Measurements from ENCODE around the gene BAMBI. TPM values are rescaled to one million over a fixed set of nuclear protein-coding genes. Genes with fewer than 3 reads are reported as not detected.

Gene BAMBI
- polyA plus RNA-seq, 4 donors, result 1.1 to 46.5 (median 1.3) TPM; not detected in 1

DNA sequence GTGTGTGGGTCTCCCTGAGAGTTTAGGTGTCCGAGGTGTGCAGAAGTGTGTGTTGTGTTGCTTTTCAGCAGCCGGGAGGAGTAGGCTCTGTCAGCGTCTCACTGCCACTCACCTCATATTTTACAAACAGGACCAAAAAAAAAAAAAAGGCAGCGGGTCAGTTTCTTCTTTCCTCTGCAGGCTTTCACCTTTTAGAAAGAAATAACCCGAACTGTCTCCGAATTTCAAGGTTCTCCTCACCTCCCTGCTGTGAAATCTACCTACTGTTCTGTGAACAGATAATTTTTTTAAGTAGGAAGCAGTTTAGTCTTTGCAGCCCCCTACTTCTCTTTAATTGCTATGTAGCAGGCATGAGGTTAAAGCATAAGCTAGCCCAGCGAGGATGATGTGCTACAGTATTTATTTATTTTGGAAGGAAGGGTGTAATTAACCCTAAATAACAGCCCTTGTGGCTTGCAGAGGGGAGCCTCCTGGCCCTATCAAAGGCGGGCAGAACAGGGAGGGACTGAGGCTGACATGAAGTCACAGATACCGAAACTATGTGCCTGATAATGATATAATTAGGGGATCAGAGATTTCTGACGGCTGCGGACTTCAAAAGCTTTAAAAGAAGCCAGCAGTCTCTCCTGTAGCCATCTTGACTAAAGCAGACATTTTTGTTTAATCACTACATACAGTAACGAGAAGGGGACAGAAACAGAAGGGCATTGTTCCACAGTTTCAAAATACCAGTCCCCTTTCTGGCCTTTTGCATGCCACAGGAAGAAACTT is 1.6 kb downstream of the BAMBI start:
- H3K9me3 ChIP-seq (ENCODE audit: control insufficient read depth in 2 of 2, insufficient read depth in 1 of 2, low read depth in 1 of 2, low read length in 1 of 2), result no peaks in the 10 kb centered on the region
- 9 to 21% (median 19%) methylated on average over 12 of the region's 12 CpGs for WGBS, 3 donors
- H3K4me1 ChIP-seq (ENCODE audit: control insufficient read depth in 3 of 3, insufficient read depth in 2 of 3, low read depth in 1 of 3, low read length in 2 of 3), result peaks cover 0 to 27% (median 0%) of the 10 kb centered on the region in 3 donors
- peak in 1 of 2 donors; percentile 64 for DNase-seq
- no peak for FAIRE-seq
- peaks cover 9 to 25% (median 12%) of the 10 kb centered on the region in 3 donors for H3K27me3 ChIP-seq (ENCODE audit: control insufficient read depth in 3 of 3, insufficient read depth in 3 of 3, low read length in 3 of 3)
- H3K4me3 ChIP-seq (ENCODE audit: low read depth in 1 of 3, low read length in 3 of 3), result peak overlapping the region in 1 of 3 donors; percentile 67
- H3K36me3 ChIP-seq (ENCODE audit: control insufficient read depth in 3 of 3, insufficient read depth in 2 of 3, low read depth in 1 of 3, low read length in 3 of 3), result peaks cover 0 to 8% (median 0%) of the 10 kb centered on the region in 3 donors
- peak overlapping the region in 1 of 3 donors; percentile 84 for H3K27ac ChIP-seq (ENCODE audit: low read depth in 1 of 3, low read length in 2 of 3)

DNA sequence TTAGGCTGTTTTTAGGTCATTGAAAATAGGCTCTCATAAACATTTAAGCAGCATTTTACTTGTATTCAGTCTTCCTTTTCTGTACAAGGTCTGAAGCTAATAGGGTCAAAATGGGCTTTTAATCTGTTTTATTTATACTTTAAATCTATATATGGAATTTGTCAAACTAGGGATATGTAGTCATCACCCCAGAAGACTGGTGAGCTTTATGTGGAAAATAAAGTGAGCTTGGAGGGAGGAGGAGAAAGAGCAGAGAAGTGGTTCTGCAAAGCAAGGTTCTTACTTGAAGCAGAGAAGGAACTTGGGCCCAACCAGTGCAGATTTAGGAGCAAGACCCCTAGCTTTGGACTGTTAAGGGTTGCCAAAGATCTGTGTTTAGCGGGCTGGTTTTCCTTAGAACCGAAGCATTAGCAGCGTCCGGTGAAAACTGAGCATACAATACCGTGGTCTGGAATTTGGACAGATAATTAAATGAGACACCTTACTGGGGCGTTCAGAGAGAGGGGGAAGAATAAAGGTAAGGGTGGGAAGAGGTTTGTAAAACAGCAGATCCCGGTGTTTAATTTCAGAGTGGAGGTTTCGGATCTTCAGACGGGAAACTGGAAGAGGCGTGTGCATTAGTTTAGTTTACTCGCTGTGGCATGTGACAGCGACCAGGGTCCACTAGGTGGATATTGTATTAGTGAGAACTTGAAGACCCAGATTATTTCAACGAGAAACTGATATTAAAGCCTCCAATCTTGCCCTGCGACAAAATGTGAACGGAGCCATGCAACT is 2.4 kb downstream of the BAMBI start:
- Histone ChIP-seq H3K27ac (ENCODE audit: low read depth in 1 of 3, low read length in 2 of 3) (peak overlapping the region in 1 of 3 donors; percentile 84), H3K27me3 (ENCODE audit: control insufficient read depth in 3 of 3, insufficient read depth in 3 of 3, low read length in 3 of 3) (peaks cover 9 to 24% (median 12%) of the 10 kb centered on the region in 3 donors), H3K4me1 (ENCODE audit: control insufficient read depth in 3 of 3, insufficient read depth in 2 of 3, low read depth in 1 of 3, low read length in 2 of 3) (peaks cover 0 to 27% (median 0%) of the 10 kb centered on the region in 3 donors), H3K36me3 (ENCODE audit: control insufficient read depth in 3 of 3, insufficient read depth in 2 of 3, low read depth in 1 of 3, low read length in 3 of 3) (peaks cover 0 to 12% (median 0%) of the 10 kb centered on the region in 3 donors), H3K9me3 (ENCODE audit: control insufficient read depth in 2 of 2, insufficient read depth in 1 of 2, low read depth in 1 of 2, low read length in 1 of 2) (no peaks in the 10 kb centered on the region), H3K4me3 (ENCODE audit: low read depth in 1 of 3, low read length in 3 of 3) (peak overlapping the region in 1 of 3 donors; percentile 67)
- DNase-seq, result peak in 1 of 2 donors; percentile 72
- no peak for FAIRE-seq
- WGBS, 3 donors, result 9 to 15% (median 14%) methylated on average over 15 of the region's 15 CpGs

DNA sequence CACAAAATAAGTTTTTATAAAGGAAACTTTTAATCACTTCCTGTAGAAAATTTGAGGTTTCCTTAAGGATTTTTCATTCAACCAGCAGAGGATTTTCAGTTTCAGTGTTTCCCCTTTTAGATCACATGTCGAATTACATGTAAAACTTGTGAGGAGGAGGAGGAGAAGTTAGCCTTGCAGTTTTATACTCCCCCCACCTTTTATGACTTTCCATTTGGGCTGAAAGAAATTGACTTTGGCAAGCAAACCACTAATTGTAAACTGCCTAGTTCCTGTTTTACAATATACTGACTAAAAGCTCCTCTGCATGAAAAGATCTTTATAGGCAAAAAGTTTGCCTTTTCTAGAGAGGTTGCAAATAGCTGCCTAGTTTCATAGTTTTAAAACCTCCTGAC is 3.0 kb downstream of the BAMBI start:
- DNase-seq, result no peak
- Histone ChIP-seq H3K27me3 (ENCODE audit: control insufficient read depth in 3 of 3, insufficient read depth in 3 of 3, low read length in 3 of 3) (peaks cover 9 to 20% (median 12%) of the 10 kb centered on the region in 3 donors), H3K36me3 (ENCODE audit: control insufficient read depth in 3 of 3, insufficient read depth in 2 of 3, low read depth in 1 of 3, low read length in 3 of 3) (peaks cover 0 to 15% (median 0%) of the 10 kb centered on the region in 3 donors), H3K4me1 (ENCODE audit: control insufficient read depth in 3 of 3, insufficient read depth in 2 of 3, low read depth in 1 of 3, low read length in 2 of 3) (peaks cover 0 to 23% (median 0%) of the 10 kb centered on the region in 3 donors), H3K4me3 (ENCODE audit: low read depth in 1 of 3, low read length in 3 of 3) (peak overlapping the region in 1 of 3 donors; percentile 67), H3K27ac (ENCODE audit: low read depth in 1 of 3, low read length in 2 of 3) (peak overlapping the region in 1 of 3 donors; percentile 84), H3K9me3 (ENCODE audit: control insufficient read depth in 2 of 2, insufficient read depth in 1 of 2, low read depth in 1 of 2, low read length in 1 of 2) (no peaks in the 10 kb centered on the region)
- WGBS, 3 donors, result 3 to 10% (median 4%) methylated on average over 1 of the region's 1 CpG
- no peak for FAIRE-seq

DNA sequence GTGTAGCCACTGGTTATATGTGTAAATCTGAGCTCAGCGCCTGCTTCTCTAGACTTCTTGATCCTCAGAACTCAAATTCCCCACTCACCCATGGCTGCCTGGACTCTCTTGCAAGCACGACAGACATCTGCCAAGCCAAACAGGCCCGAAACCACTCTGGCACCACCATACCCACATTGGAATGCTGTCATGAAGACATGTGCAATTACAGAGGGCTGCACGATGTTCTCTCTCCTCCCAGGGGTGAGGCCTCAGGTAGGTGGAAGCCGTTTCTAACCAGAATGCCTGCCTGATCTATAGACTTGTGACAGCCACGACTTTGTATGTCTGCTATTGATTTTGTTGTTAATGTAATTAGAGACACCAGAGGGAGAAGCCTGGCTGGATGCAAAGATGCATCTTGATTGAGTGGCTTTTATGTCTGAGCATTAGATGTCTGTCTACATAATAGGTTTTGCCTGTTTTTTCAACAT is 4.0 kb downstream of the BAMBI start:
- H3K36me3 ChIP-seq (ENCODE audit: control insufficient read depth in 3 of 3, insufficient read depth in 2 of 3, low read depth in 1 of 3, low read length in 3 of 3), result peaks cover 0 to 15% (median 0%) of the 10 kb centered on the region in 3 donors
- WGBS, 3 donors, result 67 to 74% (median 70%) methylated on average over 6 of the region's 6 CpGs
- FAIRE-seq, result no peak
- no peaks in the 10 kb centered on the region for H3K9me3 ChIP-seq (ENCODE audit: control insufficient read depth in 2 of 2, insufficient read depth in 1 of 2, low read depth in 1 of 2, low read length in 1 of 2)
- H3K27me3 ChIP-seq (ENCODE audit: control insufficient read depth in 3 of 3, insufficient read depth in 3 of 3, low read length in 3 of 3), result peaks cover 7 to 20% (median 12%) of the 10 kb centered on the region in 3 donors
- peaks cover 0 to 21% (median 0%) of the 10 kb centered on the region in 3 donors for H3K4me1 ChIP-seq (ENCODE audit: control insufficient read depth in 3 of 3, insufficient read depth in 2 of 3, low read depth in 1 of 3, low read length in 2 of 3)
- H3K4me3 ChIP-seq (ENCODE audit: low read depth in 1 of 3, low read length in 3 of 3), result no peak overlapping the region
- H3K27ac ChIP-seq (ENCODE audit: low read depth in 1 of 3, low read length in 2 of 3), result no peak overlapping the region
- DNase-seq, result peak in 1 of 2 donors; percentile 26

DNA sequence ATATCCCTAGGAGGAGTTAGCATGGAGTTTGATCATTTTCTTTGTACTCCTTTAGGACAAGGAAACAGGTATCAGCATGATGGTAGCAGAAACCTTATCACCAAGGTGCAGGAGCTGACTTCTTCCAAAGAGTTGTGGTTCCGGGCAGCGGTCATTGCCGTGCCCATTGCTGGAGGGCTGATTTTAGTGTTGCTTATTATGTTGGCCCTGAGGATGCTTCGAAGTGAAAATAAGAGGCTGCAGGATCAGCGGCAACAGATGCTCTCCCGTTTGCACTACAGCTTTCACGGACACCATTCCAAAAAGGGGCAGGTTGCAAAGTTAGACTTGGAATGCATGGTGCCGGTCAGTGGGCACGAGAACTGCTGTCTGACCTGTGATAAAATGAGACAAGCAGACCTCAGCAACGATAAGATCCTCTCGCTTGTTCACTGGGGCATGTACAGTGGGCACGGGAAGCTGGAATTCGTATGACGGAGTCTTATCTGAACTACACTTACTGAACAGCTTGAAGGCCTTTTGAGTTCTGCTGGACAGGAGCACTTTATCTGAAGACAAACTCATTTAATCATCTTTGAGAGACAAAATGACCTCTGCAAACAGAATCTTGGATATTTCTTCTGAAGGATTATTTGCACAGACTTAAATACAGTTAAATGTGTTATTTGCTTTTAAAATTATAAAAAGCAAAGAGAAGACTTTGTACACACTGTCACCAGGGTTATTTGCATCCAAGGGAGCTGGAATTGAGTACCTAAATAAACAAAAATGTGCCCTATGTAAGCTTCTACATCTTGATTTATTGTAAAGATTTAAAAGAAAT is 4.8 kb downstream of the BAMBI start:
- WGBS, 3 donors, result 83 to 86% (median 85%) methylated on average over 14 of the region's 14 CpGs
- Histone ChIP-seq H3K36me3 (ENCODE audit: control insufficient read depth in 3 of 3, insufficient read depth in 2 of 3, low read depth in 1 of 3, low read length in 3 of 3) (peaks cover 0 to 15% (median 0%) of the 10 kb centered on the region in 3 donors), H3K27ac (ENCODE audit: low read depth in 1 of 3, low read length in 2 of 3) (no peak overlapping the region), H3K4me3 (ENCODE audit: low read depth in 1 of 3, low read length in 3 of 3) (no peak overlapping the region), H3K27me3 (ENCODE audit: control insufficient read depth in 3 of 3, insufficient read depth in 3 of 3, low read length in 3 of 3) (peaks cover 0 to 20% (median 9%) of the 10 kb centered on the region in 3 donors), H3K9me3 (ENCODE audit: control insufficient read depth in 2 of 2, insufficient read depth in 1 of 2, low read depth in 1 of 2, low read length in 1 of 2) (no peaks in the 10 kb centered on the region), H3K4me1 (ENCODE audit: control insufficient read depth in 3 of 3, insufficient read depth in 2 of 3, low read depth in 1 of 3, low read length in 2 of 3) (peaks cover 0 to 15% (median 0%) of the 10 kb centered on the region in 3 donors)
- no peak for FAIRE-seq
- DNase-seq, result no peak

DNA sequence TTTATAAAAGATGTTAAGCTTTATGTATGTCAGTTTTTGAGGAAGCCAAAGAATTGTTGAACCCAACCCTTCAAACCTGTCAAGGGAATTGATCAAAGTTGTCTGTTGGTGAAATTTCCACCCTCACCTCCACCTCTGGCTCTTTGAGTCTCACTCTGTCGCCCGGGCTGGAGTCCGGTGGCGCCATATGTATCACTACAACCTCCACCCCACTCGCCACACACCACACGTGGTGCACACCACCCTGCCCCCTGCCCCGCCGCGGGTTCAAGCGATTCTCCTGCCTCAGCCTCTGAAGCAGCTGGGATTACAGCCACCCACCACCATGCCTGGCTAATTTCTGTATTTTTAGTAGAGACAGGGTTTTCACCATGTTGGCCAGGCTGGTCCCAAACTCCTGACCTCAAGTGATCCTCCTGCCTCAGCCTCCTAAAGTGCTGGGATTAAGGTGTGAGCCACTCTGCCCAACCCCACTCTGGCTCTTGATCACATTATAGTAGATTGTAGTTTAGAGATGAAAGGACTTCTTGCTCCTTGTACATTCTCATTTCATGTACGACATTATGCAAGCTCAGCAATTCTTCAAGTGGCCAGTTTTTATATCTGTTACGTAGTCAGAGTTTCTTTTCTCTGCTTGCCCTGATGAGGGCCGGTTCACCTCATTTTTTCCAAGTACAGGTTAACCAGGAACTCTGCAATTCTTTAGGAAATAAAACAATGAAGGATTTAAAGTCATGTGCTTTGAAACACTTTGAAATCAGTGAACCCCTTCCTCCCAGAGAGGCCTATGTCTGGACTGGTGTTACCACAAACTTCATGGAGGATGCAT is 7.0 kb downstream of the BAMBI start:
- Histone ChIP-seq H3K4me1 (ENCODE audit: control insufficient read depth in 3 of 3, insufficient read depth in 2 of 3, low read depth in 1 of 3, low read length in 2 of 3) (peaks cover 0 to 15% (median 0%) of the 10 kb centered on the region in 3 donors), H3K27ac (ENCODE audit: low read depth in 1 of 3, low read length in 2 of 3) (no peak overlapping the region), H3K9me3 (ENCODE audit: control insufficient read depth in 2 of 2, insufficient read depth in 1 of 2, low read depth in 1 of 2, low read length in 1 of 2) (no peaks in the 10 kb centered on the region), H3K27me3 (ENCODE audit: control insufficient read depth in 3 of 3, insufficient read depth in 3 of 3, low read length in 3 of 3) (peaks cover 0 to 13% (median 5%) of the 10 kb centered on the region in 3 donors), H3K36me3 (ENCODE audit: control insufficient read depth in 3 of 3, insufficient read depth in 2 of 3, low read depth in 1 of 3, low read length in 3 of 3) (peaks cover 0 to 15% (median 0%) of the 10 kb centered on the region in 3 donors), H3K4me3 (ENCODE audit: low read depth in 1 of 3, low read length in 3 of 3) (no peak overlapping the region)
- FAIRE-seq (no peak), DNase-seq (no peak)
- 91 to 95% (median 94%) methylated on average over 13 of the region's 13 CpGs for WGBS, 3 donors

DNA sequence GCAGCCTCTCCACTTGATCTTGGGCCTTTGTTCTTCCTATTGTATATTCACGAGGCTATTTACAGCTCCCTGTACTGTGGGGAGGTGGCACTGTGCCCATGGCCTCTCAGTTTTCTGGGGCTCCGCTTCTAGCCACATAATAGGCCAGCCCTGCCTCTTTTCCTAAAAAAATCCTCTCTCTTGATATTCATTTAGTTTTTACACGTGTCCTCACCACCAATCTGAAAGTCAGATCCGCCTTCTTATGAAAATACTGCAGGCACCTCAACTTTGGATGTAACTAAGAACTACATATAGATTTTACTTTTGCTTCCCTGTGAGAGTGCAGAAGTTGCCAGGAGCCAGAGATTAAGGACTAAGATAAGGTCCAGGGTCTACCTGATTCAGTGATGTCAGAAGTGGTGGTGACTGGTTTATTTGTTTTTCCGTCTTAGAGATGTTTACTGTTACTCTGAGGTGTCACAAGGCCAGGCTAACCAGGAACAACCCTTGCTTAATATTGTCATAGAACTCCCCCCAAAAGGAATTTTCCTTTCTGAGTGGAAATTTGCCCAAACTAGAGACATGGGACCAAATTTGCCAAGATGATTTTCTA is 7.8 kb downstream of the BAMBI start:
- WGBS, 3 donors, result 65 to 80% (median 66%) methylated on average over 5 of the region's 5 CpGs
- FAIRE-seq (no peak), DNase-seq (no peak)
- Histone ChIP-seq H3K36me3 (ENCODE audit: control insufficient read depth in 3 of 3, insufficient read depth in 2 of 3, low read depth in 1 of 3, low read length in 3 of 3) (peaks cover 0 to 15% (median 0%) of the 10 kb centered on the region in 3 donors), H3K27me3 (ENCODE audit: control insufficient read depth in 3 of 3, insufficient read depth in 3 of 3, low read length in 3 of 3) (peaks cover 0 to 9% (median 5%) of the 10 kb centered on the region in 3 donors), H3K4me3 (ENCODE audit: low read depth in 1 of 3, low read length in 3 of 3) (no peak overlapping the region), H3K27ac (ENCODE audit: low read depth in 1 of 3, low read length in 2 of 3) (no peak overlapping the region), H3K9me3 (ENCODE audit: control insufficient read depth in 2 of 2, insufficient read depth in 1 of 2, low read depth in 1 of 2, low read length in 1 of 2) (no peaks in the 10 kb centered on the region), H3K4me1 (ENCODE audit: control insufficient read depth in 3 of 3, insufficient read depth in 2 of 3, low read depth in 1 of 3, low read length in 2 of 3) (peaks cover 0 to 15% (median 0%) of the 10 kb centered on the region in 3 donors)
